Loucy (cell line): ENCODE results near the gene SEC16B.

Source experiments
- H2AFZ ChIP-seq: fragments of 200-600 bp; sonication (generic); 2 replicates; pipeline ENCODE4 v1.6.0; 2016; ENCODE audit warnings: antibody characterized with exemption, mild to moderate bottlenecking, low read length, moderate library complexity
- H3F3A ChIP-seq: fragments of 200-600 bp; 2 replicates; pipeline ENCODE4 v1.6.0; 2016; ENCODE audit warnings: antibody characterized with exemption, low read depth, mild to moderate bottlenecking
- H3K27me3 ChIP-seq: fragments of 200-600 bp; sonication (generic); 2 replicates; pipeline ENCODE4 v1.6.1; 2014; ENCODE audit warnings: low read length, mild to moderate bottlenecking; ENCODE audit not compliant: insufficient read depth, poor library complexity, severe bottlenecking
- H3K36me3 ChIP-seq: fragments of 200-600 bp; sonication (generic); 2 replicates; pipeline ENCODE4 v1.6.1; 2016; ENCODE audit warnings: low read length; ENCODE audit not compliant: insufficient read depth
- H3K4me1 ChIP-seq: fragments of 200-600 bp; sonication (generic); 2 replicates; pipeline ENCODE4 v1.5.1; 2014; ENCODE audit warnings: low read length, mild to moderate bottlenecking; ENCODE audit not compliant: insufficient read depth, poor library complexity, severe bottlenecking
- H3K4me2 ChIP-seq: fragments of 200-600 bp; sonication (generic); 2 replicates; pipeline ENCODE4 v1.6.0; 2014; ENCODE audit warnings: antibody characterized with exemption, low read length, low read depth, mild to moderate bottlenecking; ENCODE audit not compliant: poor library complexity, severe bottlenecking
- H3K4me3 ChIP-seq: fragments of 200-600 bp; sonication (generic); 2 replicates; pipeline ENCODE4 v1.5.1; 2014; ENCODE audit warnings: low read length, mild to moderate bottlenecking, mixed read lengths; ENCODE audit not compliant: poor library complexity, severe bottlenecking
- H3K79me2 ChIP-seq: fragments of 200-600 bp; sonication (generic); 2 replicates; pipeline ENCODE4 v1.6.1; 2014; ENCODE audit warnings: low read length; ENCODE audit not compliant: insufficient read depth
- H3K9ac ChIP-seq: fragments of 200-600 bp; sonication (generic); 2 replicates; pipeline ENCODE4 v1.6.0; 2014; ENCODE audit warnings: mild to moderate bottlenecking, low read depth, low read length, moderate library complexity; ENCODE audit not compliant: poor library complexity, severe bottlenecking
- H3K9me2 ChIP-seq: fragments of 200-600 bp; sonication (generic); replicated peaks from 2 replicates; pipeline ENCODE4 v1.6.1; 2016; ENCODE audit warnings: low read depth, low read length, mixed read lengths
- H3K9me3 ChIP-seq: fragments of 200-600 bp; sonication (generic); 2 replicates; pipeline ENCODE4 v1.6.1; 2014; ENCODE audit warnings: mild to moderate bottlenecking, antibody characterized with exemption, low read length, low read depth; ENCODE audit not compliant: insufficient read depth
- H4K20me1 ChIP-seq: fragments of 200-600 bp; sonication (generic); 2 replicates; pipeline ENCODE4 v1.6.0; 2014; ENCODE audit warnings: antibody characterized with exemption, low read length, mild to moderate bottlenecking; ENCODE audit not compliant: insufficient read depth, poor library complexity, severe bottlenecking
- EZH2phosphoT487 ChIP-seq: fragments of 200-600 bp; IDR thresholded peaks from 2 replicates; pipeline ENCODE4 v1.6.1; 2018; ENCODE audit warnings: antibody characterized with exemption, mild to moderate bottlenecking, moderate library complexity, borderline replicate concordance
- TF ChIP-seq, protein P1 (sequence below): fragments of 200-600 bp; sonication (generic); conservative IDR thresholded peaks from 2 replicates; pipeline ENCODE4 v1.5.1; 2014; ENCODE audit warnings: mild to moderate bottlenecking, antibody characterized with exemption, low read length

SEC16B gene

DNA sequence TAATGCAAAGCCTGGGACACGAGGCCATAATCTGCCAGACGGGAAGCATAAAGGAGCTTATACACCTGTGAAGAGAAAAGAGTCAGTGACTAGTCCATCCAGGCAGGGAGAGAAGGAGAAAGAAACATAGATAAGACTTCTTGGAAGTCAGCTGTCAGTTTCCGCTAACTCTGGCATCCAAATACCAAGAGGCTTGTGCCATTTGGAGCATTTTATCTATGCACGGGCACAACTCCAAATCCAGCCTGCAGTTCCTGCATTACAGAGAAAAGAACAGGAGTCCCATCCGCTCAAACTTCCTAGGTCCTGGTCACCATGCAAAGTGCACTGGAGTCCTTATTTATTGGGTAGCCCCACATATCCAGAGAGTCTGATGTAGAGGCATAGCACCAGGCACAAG lies 27.9 kb downstream of the SEC16B start:
- Histone ChIP-seq H3K4me3 (no peak overlapping the region), H3K4me1 (no peaks in the 10 kb centered on the region), H3K9ac (no peak overlapping the region), H3K79me2 (no peaks in the 10 kb centered on the region), H3K27me3 (no peaks in the 10 kb centered on the region), H4K20me1 (no peaks in the 10 kb centered on the region), H3K9me2 (no peaks in the 10 kb centered on the region), H3K9me3 (no peaks in the 10 kb centered on the region), H3K36me3 (no peaks in the 10 kb centered on the region), H3K4me2 (no peak overlapping the region), H3F3A (no peaks in the 10 kb centered on the region), H2AFZ (no peak overlapping the region)
- no peak for TF ChIP-seq EZH2phosphoT487
- TF ChIP-seq, protein P1, sequence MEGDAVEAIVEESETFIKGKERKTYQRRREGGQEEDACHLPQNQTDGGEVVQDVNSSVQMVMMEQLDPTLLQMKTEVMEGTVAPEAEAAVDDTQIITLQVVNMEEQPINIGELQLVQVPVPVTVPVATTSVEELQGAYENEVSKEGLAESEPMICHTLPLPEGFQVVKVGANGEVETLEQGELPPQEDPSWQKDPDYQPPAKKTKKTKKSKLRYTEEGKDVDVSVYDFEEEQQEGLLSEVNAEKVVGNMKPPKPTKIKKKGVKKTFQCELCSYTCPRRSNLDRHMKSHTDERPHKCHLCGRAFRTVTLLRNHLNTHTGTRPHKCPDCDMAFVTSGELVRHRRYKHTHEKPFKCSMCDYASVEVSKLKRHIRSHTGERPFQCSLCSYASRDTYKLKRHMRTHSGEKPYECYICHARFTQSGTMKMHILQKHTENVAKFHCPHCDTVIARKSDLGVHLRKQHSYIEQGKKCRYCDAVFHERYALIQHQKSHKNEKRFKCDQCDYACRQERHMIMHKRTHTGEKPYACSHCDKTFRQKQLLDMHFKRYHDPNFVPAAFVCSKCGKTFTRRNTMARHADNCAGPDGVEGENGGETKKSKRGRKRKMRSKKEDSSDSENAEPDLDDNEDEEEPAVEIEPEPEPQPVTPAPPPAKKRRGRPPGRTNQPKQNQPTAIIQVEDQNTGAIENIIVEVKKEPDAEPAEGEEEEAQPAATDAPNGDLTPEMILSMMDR: no peak

DNA sequence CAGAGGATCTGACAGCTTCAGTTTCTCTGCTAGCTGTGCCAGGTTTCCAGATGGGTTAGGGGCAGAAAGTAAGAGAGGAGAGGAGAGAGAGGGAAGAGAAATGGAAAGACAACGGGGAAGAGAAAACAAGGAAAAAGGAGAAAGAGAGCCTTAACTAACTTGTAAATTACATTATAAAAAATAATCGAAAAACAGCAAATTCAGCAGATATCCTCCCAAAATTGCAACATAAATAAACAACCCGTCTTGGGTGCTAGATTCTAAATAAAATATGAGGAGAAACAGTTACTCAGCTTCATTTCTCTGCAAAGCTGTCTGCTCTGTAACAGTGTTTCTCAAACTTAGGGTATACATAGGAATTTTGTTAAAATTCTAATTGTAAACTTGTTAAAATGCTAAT lies 29.2 kb downstream of the SEC16B start:
- Histone ChIP-seq H4K20me1 (no peaks in the 10 kb centered on the region), H3F3A (no peaks in the 10 kb centered on the region), H3K79me2 (no peaks in the 10 kb centered on the region), H3K9me2 (no peaks in the 10 kb centered on the region), H3K4me3 (no peak overlapping the region), H2AFZ (no peak overlapping the region), H3K9ac (no peak overlapping the region), H3K36me3 (no peaks in the 10 kb centered on the region), H3K4me1 (no peaks in the 10 kb centered on the region), H3K9me3 (no peaks in the 10 kb centered on the region), H3K27me3 (no peaks in the 10 kb centered on the region), H3K4me2 (no peak overlapping the region)
- TF ChIP-seq, protein P1: no peak
- TF ChIP-seq EZH2phosphoT487: no peak

DNA sequence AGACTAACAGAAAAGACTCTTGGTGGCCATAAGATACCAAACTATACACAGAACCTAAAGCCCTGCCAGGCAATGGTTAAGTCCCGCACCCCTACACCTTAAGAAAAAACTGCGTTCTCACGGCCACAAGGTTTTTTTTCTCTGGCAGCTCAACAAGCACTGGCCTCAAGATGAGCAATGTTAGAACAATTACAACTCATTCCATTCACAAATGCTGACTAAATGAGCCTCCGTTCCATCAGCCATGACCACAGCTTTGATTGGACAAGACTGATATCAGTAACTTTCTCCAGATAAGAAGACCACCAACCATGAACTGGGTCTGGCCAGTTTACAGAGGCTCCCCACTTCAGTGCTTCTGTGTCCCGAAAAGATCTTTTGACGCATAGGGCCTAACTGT lies 31.9 kb downstream of the SEC16B start:
- peaks cover 8% of the 10 kb centered on the region for H3K4me1 ChIP-seq
- H3F3A ChIP-seq: no peaks in the 10 kb centered on the region
- H3K9me3 ChIP-seq: no peaks in the 10 kb centered on the region
- H3K36me3 ChIP-seq: no peaks in the 10 kb centered on the region
- no peak overlapping the region for H3K4me2 ChIP-seq
- H3K4me3 ChIP-seq: no peak overlapping the region
- H2AFZ ChIP-seq: no peak overlapping the region
- no peaks in the 10 kb centered on the region for H3K27me3 ChIP-seq
- no peaks in the 10 kb centered on the region for H3K79me2 ChIP-seq
- H3K9ac ChIP-seq: no peak overlapping the region
- TF ChIP-seq, protein P1: no peak
- TF ChIP-seq EZH2phosphoT487: no peak
- no peaks in the 10 kb centered on the region for H3K9me2 ChIP-seq
- no peaks in the 10 kb centered on the region for H4K20me1 ChIP-seq
